GM19372 (cell line): Measurements from ENCODE around the gene LIN37.

Experiments used
- ATAC-seq: cut with Tn5 transposase; IDR thresholded peaks from one replicate; pipeline ENCODE4 v1.9.1; 2021; ENCODE audit warnings: mild to moderate bottlenecking, low read depth, moderate library complexity; ENCODE audit not compliant: unreplicated experiment

Gene LIN37

DNA sequence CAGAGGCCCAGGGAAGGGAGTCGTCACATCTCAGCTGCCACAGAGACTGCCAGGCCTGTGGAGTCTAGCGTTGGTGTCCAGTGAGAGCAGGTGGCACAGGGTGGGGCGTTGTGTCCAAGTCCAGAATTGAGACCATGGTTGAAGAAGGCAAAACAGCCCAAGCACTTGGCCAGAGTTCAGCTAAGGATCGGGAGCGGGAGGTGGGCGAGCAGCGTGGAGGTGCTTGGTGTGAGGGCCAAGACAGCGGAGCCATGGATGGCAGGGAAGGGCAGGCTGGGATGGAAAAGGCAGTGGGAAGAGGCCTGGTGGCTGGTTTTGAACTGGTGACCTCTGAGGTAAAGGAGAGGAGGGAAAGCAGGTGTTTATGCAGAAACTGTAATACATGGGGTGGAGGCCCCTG is 14.1 kb upstream of the LIN37 start:
- no peak for ATAC-seq

DNA sequence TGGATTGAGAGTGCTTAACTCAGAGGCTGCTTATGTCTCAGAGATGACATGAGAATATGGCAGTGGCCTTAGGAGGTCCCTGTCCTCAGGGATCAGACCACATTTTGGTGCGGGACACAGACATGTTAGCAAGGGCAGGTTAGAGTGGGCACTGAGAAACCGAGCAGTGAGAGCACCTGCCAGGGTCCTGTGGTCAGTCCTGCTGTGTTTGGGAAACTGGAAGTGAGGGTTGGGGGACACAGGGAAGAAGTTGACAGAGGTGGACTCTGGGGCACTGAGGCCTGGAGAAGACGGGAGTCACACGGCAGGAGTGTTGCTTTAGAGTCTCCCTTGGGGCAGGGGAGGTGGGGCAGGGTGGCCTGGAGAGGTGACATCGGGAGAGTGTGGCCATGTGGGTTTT is 13.5 kb upstream of the LIN37 start:
- no peak for ATAC-seq

DNA sequence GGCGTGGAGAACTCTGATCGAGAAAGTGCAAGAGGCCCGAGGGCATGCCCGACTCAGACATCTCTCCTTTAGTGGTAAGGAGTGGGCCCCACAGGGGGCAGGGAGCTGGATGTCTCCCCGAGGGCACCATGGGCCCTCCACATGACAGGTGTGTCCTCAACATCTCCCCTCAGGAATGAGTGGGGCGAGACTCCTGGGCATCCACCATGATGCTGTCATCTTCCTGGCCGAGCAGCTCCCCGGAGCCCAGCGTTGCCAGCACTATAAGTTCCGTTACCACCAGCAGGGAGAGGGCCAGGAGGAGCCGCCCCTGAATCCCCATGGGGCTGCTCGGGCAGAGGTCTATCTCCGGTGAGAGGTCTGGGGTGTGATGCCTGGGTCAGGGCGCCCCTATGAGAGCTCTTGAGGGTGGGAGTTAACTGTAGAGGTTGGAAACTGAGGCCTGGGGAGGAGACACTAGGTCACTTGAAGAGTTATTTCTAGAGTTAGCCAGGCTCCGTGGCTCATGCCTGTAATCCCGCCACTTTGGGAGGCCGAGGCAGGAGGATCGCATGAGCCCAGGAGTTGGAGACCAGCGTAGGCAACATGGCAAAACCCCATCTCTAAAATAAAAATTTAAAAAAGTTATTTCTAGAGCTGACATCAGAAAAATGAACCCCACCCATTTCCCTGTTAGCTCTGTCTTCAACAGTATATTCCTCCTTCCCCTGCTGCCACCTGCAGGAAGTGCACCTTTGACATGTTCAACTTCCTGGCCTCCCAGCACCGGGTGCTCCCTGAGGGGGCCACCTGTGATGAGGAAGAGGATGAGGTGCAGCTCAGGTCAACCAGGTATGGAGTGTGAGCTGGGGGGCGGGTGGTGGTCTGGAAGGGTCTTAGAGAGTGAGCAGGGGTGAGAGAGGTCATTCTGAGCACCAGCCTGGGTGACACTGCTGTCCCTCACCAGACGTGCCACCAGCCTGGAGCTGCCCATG is 11.2 kb upstream of the LIN37 start:
- no peak for ATAC-seq

DNA sequence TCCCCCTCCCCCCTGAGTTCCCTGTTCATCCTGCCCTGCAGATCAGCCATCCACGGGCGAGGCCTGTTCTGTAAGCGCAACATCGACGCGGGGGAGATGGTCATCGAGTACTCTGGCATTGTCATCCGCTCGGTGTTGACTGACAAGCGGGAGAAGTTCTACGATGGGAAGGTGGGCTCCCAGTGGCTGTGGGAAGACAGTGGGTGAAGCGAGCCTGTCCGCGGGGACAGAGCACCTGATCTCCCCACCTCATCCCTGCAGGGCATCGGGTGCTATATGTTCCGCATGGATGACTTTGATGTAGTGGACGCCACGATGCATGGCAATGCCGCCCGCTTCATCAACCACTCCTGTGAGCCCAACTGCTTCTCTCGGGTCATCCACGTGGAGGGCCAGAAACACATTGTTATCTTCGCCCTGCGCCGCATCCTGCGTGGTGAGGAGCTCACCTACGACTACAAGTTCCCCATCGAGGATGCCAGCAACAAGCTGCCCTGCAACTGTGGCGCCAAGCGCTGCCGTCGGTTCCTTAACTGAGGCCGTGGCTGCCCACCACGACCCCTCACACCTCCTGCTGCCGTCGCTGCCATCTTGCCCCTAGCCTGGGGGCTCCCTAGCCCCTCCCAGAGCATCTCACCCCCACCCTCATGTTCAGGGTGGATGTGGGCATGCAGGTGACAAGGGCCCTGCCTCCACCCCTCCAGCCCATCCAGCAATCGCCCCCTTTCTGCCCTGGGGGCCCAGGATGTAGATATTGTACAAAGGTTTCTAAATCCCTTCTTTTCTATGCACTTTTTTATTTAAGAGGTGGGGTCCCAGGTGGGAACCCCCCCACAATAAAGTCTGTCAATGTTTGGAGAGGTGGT is 10.1 kb upstream of the LIN37 start:
- ATAC-seq: no peak

DNA sequence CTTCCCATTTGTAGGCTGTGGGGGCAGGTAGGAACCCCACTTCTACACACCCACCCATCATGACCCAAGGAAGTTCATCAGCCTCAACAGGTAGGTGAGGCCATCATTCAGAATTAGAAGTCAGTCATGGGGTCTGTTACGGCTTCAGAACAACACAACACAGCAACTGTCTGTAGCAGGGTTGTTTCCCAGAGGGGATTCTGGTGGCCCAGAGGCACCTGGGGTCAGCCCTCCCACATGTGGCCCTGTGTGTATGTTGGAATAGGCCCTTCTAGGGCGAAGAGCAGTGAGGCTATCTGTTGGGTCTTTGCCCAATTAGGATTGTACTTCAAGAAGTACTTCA is 9.5 kb upstream of the LIN37 start:
- no peak for ATAC-seq

DNA sequence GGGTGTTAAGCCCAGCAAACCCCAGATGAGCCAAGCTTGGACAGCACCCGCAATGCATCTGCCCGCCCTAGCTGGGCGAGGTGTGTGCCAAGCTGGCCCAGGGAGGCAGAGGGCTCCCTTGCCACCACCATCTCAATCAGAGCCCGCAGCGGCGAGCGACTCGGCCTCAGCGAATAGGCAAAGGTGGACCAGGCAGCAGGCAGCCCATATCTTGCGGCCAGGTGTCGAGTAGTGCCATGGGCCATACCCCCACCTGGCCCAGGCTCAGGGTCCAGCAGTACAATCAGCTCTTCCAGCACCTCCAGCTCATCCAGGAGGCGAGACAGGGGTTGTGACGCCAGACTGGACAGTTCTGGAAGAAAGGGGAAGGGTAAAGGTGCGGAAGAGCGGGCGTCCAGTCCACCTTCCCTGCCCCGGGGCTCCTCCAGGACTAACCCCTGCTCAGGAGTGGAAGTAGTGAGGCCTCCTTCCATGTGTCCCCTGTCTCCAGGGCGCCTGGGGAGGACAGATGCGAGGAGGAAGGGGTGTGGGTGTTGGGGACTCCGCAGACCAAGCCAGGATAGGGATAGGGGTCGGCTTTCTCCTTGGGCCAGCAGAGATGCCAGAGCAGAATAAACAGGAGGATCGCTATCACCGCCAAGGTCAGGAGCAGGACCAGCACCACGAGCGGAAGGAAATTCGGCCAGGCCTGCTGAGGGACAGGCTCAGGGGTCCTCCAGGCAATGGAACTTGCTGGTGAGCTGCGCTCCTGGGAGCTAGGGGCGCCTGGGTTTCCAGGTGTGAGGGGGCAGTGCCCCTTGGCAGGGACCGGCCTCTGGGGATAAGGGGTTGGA is 8.9 kb upstream of the LIN37 start:
- no peak for ATAC-seq

DNA sequence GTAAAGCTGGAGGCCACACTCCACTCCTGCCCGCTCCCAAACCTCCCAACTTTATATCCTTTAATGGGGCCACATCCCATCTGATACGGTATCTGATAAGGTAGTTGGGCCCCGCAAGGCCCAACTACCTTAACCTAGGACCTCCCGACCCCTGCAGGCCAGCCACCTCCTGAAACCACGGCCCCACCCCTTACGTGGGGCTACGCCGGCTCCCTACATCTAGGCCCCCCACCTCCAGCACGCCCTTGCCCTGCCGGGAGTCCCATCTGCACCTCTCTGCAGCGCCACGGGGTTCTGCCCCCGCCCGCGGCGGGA is 8.3 kb upstream of the LIN37 start:
- peak; percentile 20 for ATAC-seq

DNA sequence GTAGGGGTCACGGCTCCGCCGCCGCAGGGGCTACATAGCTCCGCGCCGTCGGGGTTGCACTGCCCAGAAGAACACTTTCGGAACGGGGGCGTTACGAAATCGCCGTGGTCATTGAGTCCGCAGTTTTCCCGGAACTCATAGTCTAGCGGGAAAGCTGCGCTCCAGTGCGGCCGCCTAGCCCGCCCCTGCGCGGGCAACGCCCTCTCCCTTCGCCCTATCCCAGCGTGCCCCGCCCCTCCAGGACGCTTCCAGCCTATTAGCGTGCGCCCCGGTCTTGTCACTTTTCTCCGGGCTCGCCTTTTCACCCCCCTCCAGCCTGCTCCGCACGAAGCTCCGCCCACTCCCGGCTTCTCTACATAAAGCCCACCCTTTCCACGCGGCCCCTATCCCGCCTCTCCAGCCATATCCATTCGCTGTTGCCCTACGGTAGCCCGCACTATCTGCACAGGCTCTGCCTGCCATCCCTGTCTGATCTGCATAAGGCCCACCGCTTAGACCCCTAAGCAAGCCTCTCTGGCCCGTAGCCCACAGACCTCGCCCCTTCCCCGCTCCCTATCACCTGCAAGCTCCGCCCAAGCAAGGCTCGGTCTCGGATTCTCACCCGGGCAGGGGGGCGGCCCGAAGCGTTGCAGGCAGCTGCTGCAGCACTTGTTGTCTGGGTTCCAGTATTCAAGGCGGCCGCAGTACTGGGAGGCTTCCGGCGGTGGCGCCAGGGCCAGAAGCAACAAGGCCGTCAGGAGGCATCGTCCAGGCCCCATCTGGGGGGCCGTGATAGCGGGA is 7.8 kb upstream of the LIN37 start:
- ATAC-seq: peak; percentile 55

DNA sequence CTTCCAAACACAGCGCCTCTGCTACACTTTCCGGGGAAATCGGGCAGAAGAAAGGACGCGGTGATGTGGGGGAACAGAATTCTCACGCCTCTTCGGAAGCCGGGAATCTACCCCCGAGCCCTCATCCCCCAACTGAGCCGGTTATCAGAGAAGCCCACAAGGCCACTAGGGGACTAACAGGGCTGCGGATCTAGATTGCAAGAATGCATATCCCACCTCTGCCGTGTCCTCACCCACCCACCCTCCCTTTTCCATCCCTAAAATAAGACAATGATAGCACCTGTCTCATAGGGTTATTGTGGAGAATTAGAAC is 7.2 kb upstream of the LIN37 start:
- no peak for ATAC-seq

DNA sequence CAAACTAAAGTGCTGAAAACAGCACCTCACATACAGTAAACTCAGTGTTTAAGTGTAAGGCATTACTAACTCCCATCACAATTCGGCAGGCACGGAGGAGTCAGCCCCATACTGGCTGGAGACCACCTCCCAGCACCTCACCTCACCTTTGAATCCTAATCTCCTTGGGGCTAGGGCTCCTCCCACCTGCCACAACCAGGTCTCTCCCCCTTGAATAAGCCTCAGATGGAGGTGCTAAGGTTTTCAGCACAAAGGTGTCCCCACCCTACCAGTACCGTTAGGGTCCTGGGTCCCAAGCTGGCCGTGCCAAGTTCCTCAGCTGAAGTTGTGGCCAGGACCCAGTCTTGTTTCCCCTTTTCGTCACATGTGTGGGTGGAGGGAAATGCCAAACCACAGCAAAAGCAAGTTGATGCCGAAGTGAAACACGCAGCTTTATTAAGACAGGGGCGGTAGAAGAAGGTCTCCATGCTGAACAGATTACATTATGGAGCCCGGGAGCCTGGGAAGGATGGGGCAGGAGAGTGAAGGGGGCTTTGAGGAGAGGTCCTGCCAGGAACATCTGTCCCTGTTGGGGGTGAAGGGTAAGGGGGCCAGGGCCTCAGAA is 6.2 kb upstream of the LIN37 start, which contains the start of gene IGFLR1:
IGFLR1 (minus strand) TSS at position 332 of the 604 bp plus-strand sequence. CDS start 1,272 bp downstream, outside the sequence.
- ATAC-seq: no peak

DNA sequence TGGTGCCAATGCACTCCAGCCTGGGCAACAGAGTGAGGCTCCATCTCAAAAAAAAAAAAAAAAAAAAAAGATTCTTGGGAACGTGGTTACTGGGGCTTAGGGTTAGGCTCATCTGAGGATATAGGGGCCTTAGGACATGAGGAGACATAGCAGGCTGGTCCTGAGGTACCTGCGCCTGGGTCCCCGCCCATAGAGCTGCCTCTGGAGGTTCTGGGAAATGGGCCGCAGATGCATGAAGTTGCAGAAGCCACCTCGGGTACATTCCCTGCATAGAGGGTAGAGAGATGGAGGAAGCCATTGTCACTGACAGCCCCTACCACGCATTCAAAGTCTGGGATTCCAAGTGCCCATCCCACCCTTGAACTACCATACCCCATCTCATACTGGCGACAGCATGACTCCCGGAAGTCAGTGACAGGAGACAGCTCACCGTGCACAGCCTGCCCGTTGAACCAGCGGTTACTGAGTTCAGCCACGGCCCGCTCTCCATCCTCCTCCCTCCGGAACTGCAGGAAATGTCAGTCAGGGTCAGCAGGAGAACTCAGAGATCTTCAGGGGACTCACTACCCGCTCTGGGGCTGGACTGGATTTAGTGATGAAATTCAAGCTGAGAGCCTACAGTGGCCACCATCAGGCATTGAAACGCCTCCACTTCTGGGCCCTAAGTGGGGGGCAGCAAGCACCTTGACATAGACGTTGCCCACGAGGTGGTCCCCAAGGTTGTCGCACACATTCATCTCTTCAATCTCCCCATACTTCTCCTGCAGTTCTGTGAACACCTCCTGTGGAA is 4.5 kb upstream of the LIN37 start:
- ATAC-seq: no peak

DNA sequence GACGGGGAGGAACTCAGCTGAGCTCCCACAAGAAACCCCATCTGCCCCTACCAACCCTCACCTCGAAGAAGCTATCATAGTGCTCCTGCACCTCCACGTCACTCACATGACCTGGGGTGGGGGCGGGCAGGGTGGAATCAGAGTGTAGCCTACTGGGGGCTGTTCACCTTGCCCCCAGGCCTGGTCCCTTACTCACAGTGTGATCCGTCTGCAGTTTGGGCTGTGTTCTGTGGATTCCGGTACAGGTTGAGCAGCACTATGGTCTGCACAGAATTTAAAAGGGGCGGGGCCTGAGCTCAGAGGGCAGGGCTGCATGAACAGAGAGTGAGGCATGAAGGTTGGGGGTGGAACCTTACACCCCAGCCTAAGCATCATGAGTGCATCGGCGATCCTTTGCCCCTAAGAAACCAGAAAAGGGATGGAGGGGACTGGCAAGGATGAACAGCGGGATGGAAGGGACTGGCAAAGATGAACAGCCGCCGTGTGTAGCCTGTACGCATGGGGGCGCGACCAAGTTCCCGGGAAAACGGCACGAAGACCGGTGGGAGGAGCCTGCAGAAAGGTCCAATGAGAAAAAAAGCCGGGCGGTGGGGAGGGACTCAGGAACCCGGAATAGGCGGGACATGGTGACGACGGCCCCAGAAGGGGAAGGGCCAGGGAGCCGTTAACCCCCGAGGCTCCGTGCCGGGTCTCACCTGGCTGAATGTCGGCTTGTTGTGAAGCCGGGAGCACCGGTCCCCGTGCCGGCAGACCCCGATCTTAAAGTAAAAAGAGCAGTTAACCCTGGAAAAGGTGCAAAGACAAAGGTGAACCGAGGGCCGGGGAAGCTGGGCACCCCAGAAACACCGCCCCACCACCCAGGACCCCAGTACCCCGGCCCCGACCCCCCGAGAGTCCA is 3.7 kb upstream of the LIN37 start:
- peak; percentile 37 for ATAC-seq

DNA sequence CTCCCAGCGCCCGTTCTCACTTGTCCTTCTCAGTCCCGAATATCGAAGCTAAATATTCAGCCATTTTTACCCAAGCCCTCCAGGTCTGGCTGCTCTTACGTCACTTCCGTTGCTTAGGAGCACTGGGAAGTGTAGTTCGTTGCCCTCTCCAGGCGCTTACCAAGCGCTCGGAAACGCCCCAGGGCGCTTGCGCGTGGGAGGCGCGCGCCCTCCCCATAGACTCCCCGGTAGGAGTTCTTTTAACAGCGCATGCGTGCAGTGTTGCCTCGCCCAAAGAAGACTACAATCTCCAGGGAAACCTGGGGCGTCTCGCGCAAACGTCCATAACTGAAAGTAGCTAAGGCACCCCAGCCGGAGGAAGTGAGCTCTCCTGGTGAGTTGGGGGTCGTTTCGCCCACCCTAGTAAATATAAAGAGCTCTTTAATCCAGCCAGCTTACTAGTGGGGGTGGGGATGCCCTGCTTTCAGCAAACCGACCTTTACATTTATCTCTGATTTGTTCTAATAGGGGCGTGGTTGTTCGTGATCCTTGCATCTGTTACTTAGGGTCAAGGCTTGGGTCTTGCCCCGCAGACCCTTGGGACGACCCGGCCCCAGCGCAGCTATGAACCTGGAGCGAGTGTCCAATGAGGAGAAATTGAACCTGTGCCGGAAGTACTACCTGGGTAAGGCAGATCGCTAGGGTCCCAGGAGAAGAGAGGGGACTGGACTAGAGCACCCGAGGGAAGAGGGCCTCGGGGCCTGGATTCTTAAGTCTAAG is 2.9 kb upstream of the LIN37 start, which contains the start of the genes PSENEN and U2AF1L4:
PSENEN (plus strand) TSS at position 324 of the 759 bp plus-strand sequence; CDS start at position 604, 280 bp downstream.
U2AF1L4 (minus strand) TSS at position 91 of the 759 bp plus-strand sequence; CDS start at position 64, 27 bp downstream.
- peak; percentile 44 for ATAC-seq

DNA sequence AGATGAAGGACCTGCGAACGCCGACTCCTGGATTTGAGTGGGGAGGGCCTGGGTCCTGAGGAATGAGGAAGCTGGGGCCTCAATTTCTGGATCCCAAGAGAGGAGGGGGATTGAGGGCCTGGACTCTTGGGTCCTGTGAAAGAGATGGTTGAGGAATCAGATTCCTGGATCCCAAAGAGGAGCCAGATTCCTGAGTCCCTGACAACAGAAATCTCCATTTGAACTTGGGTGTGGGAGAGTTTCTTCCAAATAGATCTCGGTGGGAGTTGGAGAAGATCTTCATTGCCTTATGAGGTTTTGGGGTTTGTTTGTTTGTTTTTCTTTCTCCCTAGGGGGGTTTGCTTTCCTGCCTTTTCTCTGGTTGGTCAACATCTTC is 2.3 kb upstream of the LIN37 start:
- ATAC-seq: no peak

DNA sequence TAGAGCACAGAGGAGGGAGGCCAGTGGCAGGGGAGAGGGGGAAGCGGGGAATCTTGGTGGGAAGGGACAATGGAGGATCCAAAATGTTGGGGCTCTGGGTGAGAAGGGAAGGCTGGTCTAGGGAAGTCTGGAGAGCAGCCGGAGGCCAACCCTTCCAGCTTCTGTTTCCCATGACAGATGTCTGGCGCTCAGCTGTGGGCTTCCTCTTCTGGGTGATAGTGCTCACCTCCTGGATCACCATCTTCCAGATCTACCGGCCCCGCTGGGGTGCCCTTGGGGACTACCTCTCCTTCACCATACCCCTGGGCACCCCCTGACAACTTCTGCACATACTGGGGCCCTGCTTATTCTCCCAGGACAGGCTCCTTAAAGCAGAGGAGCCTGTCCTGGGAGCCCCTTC is 1.8 kb upstream of the LIN37 start:
- no peak for ATAC-seq

DNA sequence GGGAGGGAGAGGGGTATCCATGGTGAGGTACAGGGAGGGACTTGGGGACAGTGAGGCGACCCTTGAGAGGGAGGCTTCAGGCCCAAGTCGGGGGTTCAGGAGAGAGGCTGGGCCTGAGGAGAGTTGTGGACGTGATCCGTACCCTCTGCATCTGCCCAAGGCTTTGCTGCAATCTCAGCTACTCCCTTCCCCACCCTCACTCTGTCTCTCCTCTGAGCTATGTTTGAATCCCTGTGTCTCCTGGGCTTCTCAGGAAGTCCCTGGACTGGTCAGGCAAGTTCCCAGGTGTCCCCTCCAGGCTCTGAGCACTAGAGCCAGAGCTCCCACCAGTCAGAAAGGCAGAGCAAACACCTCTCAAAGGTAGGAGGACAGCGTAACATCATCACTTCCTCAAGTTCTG is 1.8 kb downstream of the LIN37 start:
- ATAC-seq: no peak
